ENCODE data around the gene RTKN.

GRCh38 chr2:74413001-74413698 is 28.6 kb downstream of the RTKN start:
- TF ChIP-seq CTCF (IDR thresholded peaks at IDR 0.05; ENCODE audit: borderline replicate concordance, extremely low read depth, low read length, poor library complexity, severe bottlenecking): no peak
- TF ChIP-seq EZH2 (IDR thresholded peaks at IDR 0.05; ENCODE audit: borderline replicate concordance, low read depth, low read length, severe bottlenecking): no peak

Data from DND-41 (cell line).